ENCODE results near the gene CAMK1D.
A peak's percentile ranks its signal among the peaks of the same experiment; 100 is the strongest.

CAMK1D gene

GRCh38 chr10:12489357-12489756, 140.0 kb downstream of the CAMK1D start:
- Histone ChIP-seq H3K27ac (ENCODE audit: extremely low read depth, low read depth, low read length) (no peak overlapping the region), H3K9me3 (ENCODE audit: control insufficient read depth, insufficient read depth, low read depth, low read length) (no peaks in the 10 kb centered on the region), H3K4me3 (ENCODE audit: low read depth, low read length) (no peak overlapping the region), H3K36me3 (ENCODE audit: control insufficient read depth in 2 of 2, insufficient read depth in 1 of 2, low read length in 2 of 2) (no peaks in the 10 kb centered on the region), H3K4me1 (ENCODE audit: control insufficient read depth, insufficient read depth, low read length) (no peaks in the 10 kb centered on the region)
- ChIA-PET CTCF (no interaction called here), POLR2A (interaction anchor here (0.6 kb wide), 1 partner anchor 9 kb away, joined by 6 read pairs; no protein-coding TSS in a partner anchor)
- no peak for TF ChIP-seq ZNF473 (tag by site-specific recombination; IDR thresholded peaks at IDR 0.05)
- peak; percentile 49 for TF ChIP-seq PRDM10 (tag by site-specific recombination; IDR thresholded peaks at IDR 0.05)

- H3K27ac ChIP-seq (ENCODE audit: extremely low read depth, low read depth, low read length): no peak overlapping the region
- H3K36me3 ChIP-seq (ENCODE audit: control insufficient read depth in 2 of 2, insufficient read depth in 1 of 2, low read length in 2 of 2): no peaks in the 10 kb centered on the region
- H3K4me3 ChIP-seq (ENCODE audit: low read depth, low read length): no peak overlapping the region
- ChIA-PET CTCF (no interaction called here), POLR2A (interaction anchor here (0.6 kb wide), 1 partner anchor 9 kb away, joined by 6 read pairs; no protein-coding TSS in a partner anchor)
- H3K9me3 ChIP-seq (ENCODE audit: control insufficient read depth, insufficient read depth, low read depth, low read length): no peaks in the 10 kb centered on the region
- no peak for TF ChIP-seq ZNF112 (tag by site-specific recombination; IDR thresholded peaks at IDR 0.05)
- no peak for TF ChIP-seq YY1 (tag by site-specific recombination; IDR thresholded peaks at IDR 0.05)
- no peak for TF ChIP-seq ZNF416 (tag by site-specific recombination; IDR thresholded peaks at IDR 0.05)
- TF ChIP-seq ZNF48 (tag by site-specific recombination; IDR thresholded peaks at IDR 0.05): no peak
- TF ChIP-seq ZNF174 (tag by site-specific recombination; IDR thresholded peaks at IDR 0.05): no peak
- no peak for TF ChIP-seq ZNF560 (tag by site-specific recombination; IDR thresholded peaks at IDR 0.05; ENCODE audit: borderline replicate concordance)
- TF ChIP-seq ZNF501 (tag by site-specific recombination; IDR thresholded peaks at IDR 0.05): no peak
- no peak for TF ChIP-seq CTCF (tag by site-specific recombination; IDR thresholded peaks at IDR 0.05)
- no peak for TF ChIP-seq BCL6B (tag by site-specific recombination; IDR thresholded peaks at IDR 0.05)
- TF ChIP-seq ZBTB21 (tag by site-specific recombination; IDR thresholded peaks at IDR 0.05): no peak
- no peak for TF ChIP-seq YY2 (tag by site-specific recombination; IDR thresholded peaks at IDR 0.05)
- no peak for TF ChIP-seq ZNF239 (tag by site-specific recombination; IDR thresholded peaks at IDR 0.05)
- H3K4me1 ChIP-seq (ENCODE audit: control insufficient read depth, insufficient read depth, low read length): no peaks in the 10 kb centered on the region
Measured at GRCh38 chr10:12489806-12490205, 140.5 kb downstream of the CAMK1D start.

GRCh38 chr10:12490963-12491362, 141.6 kb downstream of the CAMK1D start:
- Histone ChIP-seq H3K27ac (ENCODE audit: extremely low read depth, low read depth, low read length) (no peak overlapping the region), H3K4me3 (ENCODE audit: low read depth, low read length) (no peak overlapping the region), H3K9me3 (ENCODE audit: control insufficient read depth, insufficient read depth, low read depth, low read length) (no peaks in the 10 kb centered on the region), H3K36me3 (ENCODE audit: control insufficient read depth in 2 of 2, insufficient read depth in 1 of 2, low read length in 2 of 2) (no peaks in the 10 kb centered on the region), H3K4me1 (ENCODE audit: control insufficient read depth, insufficient read depth, low read length) (no peaks in the 10 kb centered on the region)
- ChIA-PET CTCF (no interaction called here), POLR2A (no interaction called here)
- TF ChIP-seq ZNF830 (tag by site-specific recombination; IDR thresholded peaks at IDR 0.05; ENCODE audit: low read depth) (no peak), TSHZ1 (tag by site-specific recombination; IDR thresholded peaks at IDR 0.05; ENCODE audit: borderline replicate concordance) (no peak), ZNF426 (tag by site-specific recombination; IDR thresholded peaks at IDR 0.05) (no peak), WT1 (tag by site-specific recombination; IDR thresholded peaks at IDR 0.05) (no peak), ZSCAN4 (tag by site-specific recombination; IDR thresholded peaks at IDR 0.05) (peak; percentile 89)

Measured in HEK293 (cell line).